ENCODE data around the gene CHRM1.
A peak's percentile ranks its signal among the peaks of the same experiment; 100 is the strongest.
"Not testable (repeated sequence)": the region's sequence is repeated elsewhere in the genome, so short reads cannot be mapped to it uniquely, and the experiment has no call there.

Gene CHRM1, protein sequence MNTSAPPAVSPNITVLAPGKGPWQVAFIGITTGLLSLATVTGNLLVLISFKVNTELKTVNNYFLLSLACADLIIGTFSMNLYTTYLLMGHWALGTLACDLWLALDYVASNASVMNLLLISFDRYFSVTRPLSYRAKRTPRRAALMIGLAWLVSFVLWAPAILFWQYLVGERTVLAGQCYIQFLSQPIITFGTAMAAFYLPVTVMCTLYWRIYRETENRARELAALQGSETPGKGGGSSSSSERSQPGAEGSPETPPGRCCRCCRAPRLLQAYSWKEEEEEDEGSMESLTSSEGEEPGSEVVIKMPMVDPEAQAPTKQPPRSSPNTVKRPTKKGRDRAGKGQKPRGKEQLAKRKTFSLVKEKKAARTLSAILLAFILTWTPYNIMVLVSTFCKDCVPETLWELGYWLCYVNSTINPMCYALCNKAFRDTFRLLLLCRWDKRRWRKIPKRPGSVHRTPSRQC

DNA sequence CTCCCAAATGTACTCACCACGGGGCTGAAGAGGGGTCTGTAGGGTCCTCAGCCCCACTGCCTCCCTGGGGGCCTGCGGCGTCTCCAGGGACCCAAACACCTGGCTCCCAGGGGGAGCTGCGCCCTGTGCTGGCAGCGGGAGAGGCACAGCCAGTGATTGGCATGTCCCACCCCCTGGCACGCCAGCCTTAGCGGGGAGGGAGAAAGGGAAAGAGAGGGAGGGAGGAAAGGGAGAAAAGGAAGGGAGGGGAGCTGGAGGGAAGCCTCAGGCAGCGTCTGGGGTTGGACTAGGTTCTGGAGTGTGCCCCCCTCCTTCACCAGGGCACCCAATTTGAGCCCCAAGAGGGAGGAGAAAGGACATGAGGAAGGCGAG lies at the start of gene CHRM1:
Gene CHRM1, minus strand, starts transcription at position 163 of the 372 bp plus-strand sequence. CDS start 10,263 bp downstream, outside the sequence.
- no peak for DNase-seq (ENCODE audit: low read depth)

DNA sequence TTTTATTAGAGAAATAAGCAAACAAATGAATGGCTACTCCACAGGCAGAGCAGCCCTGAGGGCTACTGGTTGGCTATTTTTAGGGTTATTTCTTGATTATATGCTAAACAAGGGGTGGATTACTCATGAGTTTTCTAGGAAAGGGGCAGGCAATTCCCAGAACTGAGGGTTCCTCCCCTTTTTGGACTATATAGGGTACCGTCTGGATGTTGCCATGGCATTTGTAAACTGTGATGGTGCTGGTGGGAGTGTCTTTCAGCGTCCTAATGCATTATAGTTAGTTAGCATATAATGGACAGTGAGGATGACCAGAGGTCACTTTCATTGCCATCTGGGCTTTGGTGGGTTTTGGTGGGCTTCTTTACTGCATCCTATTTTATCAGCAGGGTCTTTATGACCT lies 44.4 kb upstream of the CHRM1 start:
- no peak for DNase-seq (ENCODE audit: low read depth)

DNA sequence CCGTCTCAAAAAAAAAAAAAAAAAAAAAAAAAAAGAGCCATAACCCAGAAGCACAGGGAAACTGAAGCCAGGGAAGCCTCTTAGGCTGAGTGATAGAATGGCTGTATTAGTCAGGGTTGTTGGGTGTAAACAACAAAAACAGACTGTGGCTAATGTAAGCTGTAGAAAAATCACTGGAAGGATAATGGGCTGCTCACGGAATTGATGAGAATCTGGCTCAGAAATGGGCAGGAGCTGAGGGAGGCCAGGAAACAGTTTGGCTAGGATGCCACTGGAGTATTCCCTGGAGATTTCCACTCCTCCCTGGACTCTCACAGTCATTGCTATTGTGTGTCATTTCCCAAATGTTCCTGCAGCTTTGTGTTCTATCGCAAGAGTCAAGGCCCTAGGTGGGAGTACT lies 41.2 kb upstream of the CHRM1 start:
- no peak for DNase-seq (ENCODE audit: low read depth)

DNA sequence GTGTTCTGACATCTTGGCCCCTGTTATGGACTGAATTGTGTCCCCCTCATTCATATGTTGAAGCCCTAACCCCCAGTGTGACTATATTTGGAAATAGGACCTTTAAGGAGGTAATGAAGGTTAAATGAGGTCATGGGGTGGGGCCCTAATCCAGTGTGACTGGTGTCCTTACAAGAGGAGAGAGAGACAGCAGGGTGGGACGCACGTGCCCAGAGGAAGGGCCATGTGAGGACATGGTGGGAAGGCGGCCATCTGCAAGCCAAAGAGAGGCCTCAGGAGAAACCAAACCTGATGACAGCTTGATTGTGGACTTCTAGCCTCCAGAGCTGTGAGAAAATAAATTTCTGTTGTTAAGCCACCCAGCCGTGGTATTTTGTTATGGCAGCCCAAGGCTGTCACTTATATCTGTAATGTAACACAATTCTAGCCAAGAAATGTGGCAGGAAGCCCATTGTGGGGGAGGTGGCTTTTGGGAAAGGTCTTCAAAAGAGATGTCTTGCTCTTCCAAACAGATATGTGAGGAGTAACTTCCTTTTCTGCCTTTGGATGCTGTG lies 39.9 kb upstream of the CHRM1 start:
- no peak for DNase-seq (ENCODE audit: low read depth)

DNA sequence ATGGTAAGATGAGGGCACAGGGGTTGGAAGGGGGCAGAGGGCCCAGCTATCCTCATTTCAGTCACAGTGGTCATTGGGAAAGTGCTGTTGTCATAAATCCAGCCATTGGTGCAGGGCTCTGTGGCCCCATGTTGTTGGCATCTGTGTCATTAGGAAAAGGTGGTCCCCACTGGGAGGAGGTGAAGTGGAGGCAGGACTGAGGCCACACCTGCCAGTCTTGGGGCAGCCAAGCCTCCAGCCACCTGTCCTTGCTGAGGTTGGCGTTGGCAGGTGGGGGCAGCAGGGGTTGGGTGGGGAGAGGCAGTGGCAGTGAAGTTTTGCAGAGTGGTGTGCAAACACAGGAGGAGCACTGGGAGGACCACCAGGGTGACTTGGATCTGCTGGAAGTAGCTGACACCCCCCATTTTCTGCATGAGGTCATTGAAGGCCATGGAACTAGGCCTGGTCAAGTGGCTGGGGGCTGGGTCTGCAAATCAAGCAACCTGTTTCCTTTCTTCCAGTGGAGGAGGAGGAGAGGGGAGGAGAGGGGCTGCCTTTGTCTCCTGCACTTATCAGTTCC lies 38.3 kb upstream of the CHRM1 start:
- no peak for DNase-seq (ENCODE audit: low read depth)

DNA sequence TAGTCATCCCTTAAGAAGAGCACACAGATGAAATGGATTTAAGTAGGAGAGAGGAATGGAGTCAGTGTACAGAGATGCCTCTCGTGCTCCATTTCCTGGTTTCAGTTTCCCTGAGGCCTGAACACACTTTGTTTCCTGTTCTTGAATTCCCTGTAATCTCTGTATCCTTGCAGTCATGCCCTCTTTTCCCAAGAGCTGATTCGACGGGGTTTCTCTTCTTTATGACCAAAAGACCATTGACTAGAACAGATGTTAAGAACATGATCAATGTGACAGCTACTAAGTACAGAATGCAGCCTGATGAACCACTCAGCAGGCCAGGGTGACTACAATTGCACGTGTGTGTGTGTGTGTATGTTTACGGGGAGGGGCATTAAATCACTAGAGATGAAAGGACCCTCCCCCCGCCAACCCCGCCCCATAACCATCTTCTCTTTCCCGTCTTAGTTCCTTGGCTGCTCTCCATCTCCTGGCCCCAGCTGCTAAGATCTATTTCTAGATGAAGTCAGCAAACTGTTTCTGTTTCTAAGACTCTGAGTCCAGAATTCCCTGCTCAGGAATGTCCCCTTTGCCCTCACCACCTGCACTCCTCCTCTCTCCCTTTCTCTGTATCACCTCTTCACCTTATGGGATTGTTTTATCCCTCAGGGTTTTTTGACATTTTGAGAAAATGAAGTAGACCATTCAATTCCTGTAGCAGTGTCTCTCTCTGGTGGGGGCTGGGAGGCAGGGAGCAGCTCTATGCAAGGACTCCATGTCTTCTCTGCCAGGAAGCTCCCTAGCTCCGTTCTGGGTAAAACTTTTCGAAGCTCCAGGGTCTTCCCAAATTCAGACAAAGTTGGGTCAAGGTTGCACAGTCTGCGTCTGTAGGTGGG lies 37.6 kb upstream of the CHRM1 start:
- DNase-seq (ENCODE audit: low read depth), result peak; percentile 44

DNA sequence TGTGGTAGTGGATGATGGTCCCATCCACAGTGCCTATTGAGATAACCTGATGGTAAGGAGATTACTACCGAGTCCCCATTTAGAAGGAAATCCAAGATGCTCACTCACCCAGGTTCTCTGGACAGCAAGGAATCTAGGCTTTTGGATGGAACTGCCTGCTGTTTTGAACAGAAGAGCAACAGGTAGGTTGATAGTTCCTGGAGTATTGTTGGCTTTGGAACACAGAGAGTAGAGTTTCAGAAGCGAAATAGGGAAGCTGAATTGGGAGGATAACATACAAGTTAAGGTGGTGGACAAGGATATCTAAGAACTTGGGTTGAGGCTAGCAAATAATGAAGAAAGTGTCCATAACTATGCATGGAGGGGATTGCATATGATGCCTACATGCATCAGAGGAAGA lies 36.0 kb upstream of the CHRM1 start:
- no peak for DNase-seq (ENCODE audit: low read depth)

DNA sequence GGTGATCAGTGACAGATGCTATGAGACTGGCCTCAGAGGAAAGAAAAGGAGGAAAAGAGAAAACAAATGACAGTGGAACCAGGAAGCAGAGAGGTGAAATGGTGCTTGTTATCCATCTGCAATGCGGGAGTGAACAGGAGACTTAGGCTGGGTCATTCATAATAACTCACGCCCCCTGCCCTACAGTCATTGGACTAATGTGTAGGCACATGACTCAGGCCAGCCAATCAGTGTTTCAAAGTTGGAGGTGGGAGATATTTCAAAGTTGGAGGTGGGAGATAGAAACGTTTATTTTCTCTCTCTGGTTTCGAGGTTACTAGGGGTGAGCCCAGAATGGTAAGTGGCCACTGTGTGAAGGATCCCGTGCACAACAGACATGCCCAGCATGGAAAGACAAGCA lies 33.3 kb upstream of the CHRM1 start:
- no peak for DNase-seq (ENCODE audit: low read depth)

DNA sequence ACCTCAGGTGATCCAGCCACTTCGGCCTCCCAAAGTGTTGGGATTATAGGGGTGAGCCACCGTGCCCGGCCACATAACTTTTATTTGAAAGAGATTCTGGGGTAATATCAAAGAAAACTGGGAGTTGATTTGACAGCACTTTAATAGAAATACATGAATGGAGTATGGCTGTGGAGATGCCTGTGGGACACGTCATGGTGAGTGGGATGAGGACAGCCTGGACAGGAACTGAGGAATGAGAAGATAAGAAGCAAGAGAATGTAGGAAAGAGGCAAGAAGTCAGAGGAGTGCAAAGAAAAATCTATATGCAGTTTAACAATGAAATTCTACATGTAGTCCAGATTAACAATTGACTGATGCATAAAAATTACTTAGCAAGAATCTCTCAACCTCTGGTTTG lies 32.6 kb upstream of the CHRM1 start:
- DNase-seq (ENCODE audit: low read depth), result peak; percentile 11

DNA sequence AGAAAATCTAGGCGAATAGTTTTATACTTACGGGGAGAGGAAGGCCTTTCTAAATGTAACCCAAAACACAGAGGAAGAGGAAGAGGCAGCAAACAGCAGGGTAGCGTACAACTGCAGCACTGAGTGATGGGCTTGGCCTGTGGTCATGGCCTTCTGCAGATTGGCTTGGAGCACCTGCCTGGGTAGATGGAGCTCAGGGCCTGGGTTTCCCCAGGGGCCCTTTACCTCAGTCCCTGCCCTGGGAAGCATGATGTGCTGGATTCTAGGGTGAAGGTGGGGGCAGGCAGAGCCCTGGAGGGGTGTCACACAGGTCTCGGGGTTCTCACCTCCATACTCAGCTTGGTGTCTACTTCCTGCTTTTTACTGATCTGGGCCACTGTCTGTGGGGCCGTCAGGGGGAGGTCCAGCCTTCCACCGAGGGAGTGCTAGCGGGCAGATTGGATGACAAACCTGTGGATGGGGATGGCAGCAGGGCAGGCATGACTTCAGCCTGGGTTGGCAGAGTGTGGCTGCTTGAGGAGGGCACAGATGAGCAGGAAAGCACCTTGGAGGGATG lies 27.7 kb upstream of the CHRM1 start:
- no peak for DNase-seq (ENCODE audit: low read depth)

DNA sequence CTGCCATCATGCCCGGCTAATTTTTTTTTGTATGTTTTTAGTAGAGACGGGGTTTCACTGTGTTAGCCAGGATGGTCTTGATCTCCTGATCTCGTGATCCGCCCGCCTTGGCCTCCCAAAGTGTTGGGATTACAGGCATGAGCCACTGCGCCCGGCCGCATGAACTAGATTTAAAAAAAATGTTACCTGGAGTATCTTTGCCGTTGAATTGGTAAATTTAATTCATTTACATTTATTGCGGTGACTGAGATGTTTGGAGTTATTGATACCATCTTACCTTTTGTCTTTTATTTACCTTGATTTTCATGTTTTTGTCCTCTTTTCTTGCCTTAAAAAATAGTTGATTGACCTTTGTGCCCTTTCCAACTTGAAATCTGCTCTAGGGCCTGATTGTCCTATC lies 24.4 kb upstream of the CHRM1 start:
- not testable (repeated sequence) for DNase-seq (ENCODE audit: low read depth)

DNA sequence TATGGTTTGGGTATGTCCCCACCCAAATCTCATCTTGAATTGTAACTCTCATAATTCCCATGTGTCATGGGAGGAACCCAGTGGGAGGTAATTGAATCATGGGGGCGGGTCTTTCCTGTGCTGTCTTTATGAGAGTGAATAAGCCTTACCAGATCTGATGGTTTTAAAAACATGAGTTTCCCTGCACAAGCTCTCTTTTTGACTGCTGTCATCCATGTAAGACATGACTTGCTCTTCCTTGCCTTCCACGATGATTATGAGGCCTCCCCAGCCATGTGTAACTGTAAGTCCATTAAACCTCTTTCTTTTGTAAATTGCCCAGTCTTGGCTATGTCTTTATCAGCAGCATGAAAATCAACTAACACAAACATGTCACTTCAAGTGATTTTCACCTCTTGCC lies 16.4 kb upstream of the CHRM1 start:
- DNase-seq (ENCODE audit: low read depth), result not testable (repeated sequence)

DNA sequence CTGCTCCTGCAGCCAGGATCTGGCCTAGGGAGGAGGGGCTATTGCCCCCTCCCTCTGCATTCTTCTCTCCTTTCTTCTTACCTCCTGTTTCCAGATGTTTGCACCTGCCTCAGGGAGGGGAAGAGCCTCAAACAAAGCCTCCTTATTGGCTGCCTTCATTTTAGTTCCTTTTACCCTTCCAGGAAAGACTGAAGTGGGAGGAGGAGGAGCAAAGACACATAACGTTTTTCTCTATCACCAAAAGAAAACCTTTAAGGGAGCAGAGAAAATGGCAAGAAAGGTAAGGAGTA lies 13.3 kb upstream of the CHRM1 start:
- DNase-seq (ENCODE audit: low read depth), result no peak

DNA sequence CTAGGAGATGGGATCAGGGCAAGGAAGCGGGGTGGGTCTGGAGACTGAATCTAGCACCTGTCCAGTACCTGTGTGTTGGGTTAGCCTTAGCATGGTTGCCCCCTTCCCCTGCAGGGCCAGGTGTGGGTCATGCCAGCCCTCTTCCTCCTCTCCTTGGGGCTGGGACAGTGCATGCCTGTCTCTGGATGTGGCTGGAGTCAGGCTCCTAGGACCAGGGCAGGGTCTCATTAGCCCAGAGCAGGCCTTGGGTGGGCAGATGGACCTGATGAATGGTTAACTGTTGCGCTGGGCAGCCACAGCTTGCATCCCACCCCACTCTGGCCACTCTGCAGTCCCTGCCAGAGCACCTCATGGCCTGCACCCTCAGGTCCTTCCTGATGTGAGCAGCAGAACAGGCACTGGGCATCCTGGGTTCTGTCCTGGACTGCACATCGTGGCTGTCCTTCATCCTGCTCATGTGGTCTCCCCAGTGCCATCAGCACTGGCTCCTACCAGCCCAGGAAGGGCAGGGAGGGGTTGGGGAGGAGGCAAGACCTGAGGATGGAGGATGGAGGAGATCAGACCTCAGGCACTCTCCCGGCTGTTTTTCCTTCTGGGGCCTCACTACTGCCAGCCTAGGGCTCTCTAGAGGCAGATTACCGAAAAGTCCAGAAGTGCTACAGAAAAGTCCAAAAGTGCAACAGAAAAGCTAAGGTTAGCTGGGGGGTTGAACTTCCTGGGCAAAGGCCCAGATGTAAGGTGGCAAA lies 12.8 kb upstream of the CHRM1 start:
- DNase-seq (ENCODE audit: low read depth), result no peak

DNA sequence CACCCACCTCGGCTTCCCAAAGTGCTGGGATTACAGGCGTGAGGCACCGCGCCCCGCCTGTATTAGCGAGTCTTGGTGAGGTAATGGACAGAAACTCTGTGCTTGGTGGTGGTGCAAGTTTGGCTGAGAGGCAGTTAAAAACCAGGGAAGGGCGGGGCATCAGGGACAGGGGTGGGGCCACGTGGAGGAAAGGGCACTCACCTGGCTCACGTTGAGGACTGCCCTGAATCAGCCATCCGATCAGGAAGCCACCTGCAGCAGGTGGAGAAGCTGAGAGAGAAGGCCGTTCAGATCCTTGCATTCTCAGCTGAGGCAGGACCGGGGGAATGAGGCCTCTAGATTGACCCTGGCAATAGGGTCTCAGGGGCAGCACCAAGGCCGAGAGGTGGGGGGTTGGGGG lies 12.1 kb upstream of the CHRM1 start:
- DNase-seq (ENCODE audit: low read depth), result no peak

DNA sequence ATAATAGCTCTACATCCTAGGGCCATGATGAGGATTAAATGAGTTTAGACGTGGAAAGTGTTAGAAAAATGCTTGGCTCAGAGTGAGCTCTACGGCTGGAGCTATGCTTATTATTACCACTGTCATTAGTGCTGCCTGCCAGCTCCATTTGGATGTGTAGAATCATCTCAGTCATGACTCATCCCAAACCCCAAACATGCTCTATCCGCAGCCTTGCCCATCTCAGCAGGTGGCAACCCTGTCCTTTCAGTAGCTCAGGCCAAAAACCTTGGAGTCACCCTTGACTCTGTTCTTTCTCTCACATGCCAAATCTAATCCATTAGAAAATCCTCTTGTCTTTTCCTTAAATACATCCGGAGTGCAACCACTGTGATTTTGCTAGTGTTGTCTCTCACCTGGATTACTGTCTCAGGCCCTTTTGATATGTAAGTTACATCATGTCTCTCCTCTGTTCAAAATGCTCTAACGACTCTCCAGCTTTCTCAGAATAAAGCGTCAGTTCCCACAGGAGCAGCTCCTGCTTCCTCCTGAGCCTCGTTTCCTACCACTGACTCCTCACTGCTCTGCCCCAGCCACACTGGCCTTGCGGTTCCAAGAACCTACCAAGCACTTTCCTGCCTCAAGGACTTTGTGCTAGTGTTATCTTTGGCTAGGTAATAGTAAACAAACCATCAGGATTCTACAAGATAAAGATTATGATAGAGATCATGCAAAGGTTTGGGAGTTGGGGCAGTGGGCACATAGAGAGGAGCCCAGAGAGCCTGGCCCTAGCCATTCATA lies 10.5 kb upstream of the CHRM1 start:
- DNase-seq (ENCODE audit: low read depth), result no peak

DNA sequence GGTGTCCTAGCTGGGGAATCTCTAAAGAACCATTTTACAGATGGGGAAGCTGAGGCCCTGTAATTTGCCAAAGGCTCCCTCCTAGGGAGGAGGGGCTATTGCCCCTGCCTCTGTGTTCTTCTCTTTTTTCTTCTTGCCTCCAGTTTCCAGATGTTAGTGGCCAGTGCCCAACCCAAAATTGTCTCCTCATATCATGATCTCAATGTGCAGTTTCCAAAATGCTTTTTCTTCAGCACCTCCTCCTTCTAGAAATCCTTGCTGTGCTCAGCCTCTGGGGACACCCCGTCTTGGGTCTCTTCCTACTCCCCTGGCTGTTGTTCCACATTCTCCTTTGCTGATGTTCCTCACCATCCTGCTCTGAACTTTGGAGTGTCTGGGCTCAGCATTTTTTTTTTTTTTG lies 9.5 kb upstream of the CHRM1 start:
- no peak for DNase-seq (ENCODE audit: low read depth)

DNA sequence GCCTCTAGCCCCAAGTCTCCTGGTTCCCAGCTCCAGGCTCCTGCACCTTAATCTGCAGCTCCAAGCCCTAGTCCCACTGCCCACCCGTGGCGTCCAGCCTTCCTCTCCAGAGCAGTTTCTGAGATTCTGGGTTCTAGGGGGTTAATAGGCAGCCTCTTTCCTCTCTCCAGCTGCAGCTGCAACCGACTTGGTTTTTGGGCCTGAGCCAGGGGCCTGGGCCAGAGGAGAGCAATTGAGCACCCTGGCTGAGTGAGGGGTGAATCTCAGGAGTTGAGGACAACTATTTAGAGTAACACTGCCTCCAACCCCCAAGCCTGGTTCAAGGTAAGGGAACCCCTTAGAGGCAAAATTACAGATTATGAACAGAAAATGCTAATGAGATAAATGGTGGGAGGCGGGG lies 9.0 kb upstream of the CHRM1 start:
- no peak for DNase-seq (ENCODE audit: low read depth)

DNA sequence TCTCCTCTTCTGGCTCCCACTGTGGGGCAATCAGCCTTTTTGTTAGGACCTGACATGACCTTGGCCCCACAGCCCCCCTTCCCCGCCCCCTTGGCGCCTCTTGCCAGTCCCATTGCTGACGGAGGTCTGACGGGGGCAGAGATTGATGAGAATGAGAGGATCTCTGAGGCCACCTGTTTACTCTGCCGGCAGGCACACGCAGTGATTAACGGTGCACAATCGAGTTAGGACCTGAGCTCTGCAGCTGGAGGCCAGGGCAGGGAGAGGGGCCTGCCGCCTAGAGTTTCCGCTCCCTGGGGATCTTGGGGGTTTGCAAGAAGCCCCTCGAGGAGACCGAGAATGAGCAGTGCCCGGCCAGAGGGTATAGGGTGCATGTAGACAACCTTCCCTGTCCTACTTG lies 6.8 kb upstream of the CHRM1 start:
- no peak for DNase-seq (ENCODE audit: low read depth)

DNA sequence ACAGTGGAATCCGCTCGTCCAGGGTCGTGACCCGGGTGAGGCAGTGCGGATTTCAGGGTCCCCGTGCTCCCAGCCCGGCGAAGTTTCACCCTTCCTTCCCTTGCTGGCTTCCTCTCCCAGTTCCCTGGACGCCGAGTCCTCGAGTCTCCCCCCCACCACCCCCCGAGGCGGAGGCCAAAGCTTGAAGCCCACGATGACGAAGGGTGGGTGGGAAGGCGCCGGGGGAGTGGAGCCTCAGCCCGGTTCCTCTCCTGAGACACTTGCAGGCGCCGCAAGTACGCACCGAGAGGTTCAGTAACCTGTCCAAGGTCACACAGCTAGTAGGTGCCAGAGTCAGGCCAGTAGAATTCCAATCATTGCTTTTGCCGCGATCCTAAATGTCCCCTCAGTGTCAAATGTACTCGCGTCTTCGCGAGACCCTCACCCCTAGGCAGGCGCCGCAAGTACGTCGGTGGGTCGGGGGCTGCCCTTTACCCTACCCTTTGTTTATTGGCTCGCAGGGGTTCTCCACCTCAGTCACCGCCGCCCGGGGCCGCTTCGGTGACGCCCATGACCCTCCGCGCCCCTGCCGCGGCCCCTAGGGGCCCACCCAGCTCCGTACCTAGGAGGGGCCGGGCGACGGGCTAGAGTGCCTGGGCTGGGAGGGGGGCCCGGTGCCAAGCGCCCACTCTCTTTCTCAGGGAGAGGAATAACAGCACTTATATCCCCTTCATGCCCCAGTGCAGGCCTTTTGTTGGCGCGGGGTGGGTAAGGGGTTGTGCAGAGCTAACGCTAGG lies 5.7 kb upstream of the CHRM1 start:
- no peak for DNase-seq (ENCODE audit: low read depth)

All from iris pigment epithelial cell (primary cell).